Gastrocnemius medialis (tissue), 4 donors: ENCODE results near the gene CARD11.

Experiments
- POLR2A ChIP-seq, 2 donors: fragments of 450-650 bp; IDR thresholded peaks; one replicate each; pipeline ENCODE4 v1.6.1; 2017; ENCODE audit warnings: antibody characterized with exemption in 2 of 2, mild to moderate bottlenecking in 2 of 2, moderate library complexity in 2 of 2
- TF ChIP-seq, protein P1 (sequence below), 5 experiments: fragments of 450-650 bp in 3 of 5; fragments of 200-600 bp in 2 of 5; sonication (generic) in 2 of 5; IDR thresholded peaks in 4 of 5; conservative IDR thresholded peaks in 1 of 5; 1 replicate in 4 of 5; 2 replicates in 1 of 5; pipeline ENCODE4 v1.5.1; 2016 to 2019; ENCODE audit warnings: antibody characterized with exemption in 5 of 5, mild to moderate bottlenecking in 3 of 5, moderate library complexity in 3 of 5

GRCh38 chr7:2955269-2955668 is 88.4 kb downstream of the CARD11 start:
- TF ChIP-seq, protein P1, sequence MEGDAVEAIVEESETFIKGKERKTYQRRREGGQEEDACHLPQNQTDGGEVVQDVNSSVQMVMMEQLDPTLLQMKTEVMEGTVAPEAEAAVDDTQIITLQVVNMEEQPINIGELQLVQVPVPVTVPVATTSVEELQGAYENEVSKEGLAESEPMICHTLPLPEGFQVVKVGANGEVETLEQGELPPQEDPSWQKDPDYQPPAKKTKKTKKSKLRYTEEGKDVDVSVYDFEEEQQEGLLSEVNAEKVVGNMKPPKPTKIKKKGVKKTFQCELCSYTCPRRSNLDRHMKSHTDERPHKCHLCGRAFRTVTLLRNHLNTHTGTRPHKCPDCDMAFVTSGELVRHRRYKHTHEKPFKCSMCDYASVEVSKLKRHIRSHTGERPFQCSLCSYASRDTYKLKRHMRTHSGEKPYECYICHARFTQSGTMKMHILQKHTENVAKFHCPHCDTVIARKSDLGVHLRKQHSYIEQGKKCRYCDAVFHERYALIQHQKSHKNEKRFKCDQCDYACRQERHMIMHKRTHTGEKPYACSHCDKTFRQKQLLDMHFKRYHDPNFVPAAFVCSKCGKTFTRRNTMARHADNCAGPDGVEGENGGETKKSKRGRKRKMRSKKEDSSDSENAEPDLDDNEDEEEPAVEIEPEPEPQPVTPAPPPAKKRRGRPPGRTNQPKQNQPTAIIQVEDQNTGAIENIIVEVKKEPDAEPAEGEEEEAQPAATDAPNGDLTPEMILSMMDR (IDR thresholded peaks at IDR 0.05 in 4 of 5, conservative IDR thresholded peaks at IDR 0.05 in 1 of 5) = no peak
- no peak for TF ChIP-seq POLR2A (IDR thresholded peaks at IDR 0.05)
